GF-D8 (cell line): ENCODE results near the gene BAHD1.

Experiments
- DNase-seq: peaks from one replicate; lab custom pipeline; 2025; lab: John Stamatoyannopoulos, UW

The BAHD1 gene

DNA sequence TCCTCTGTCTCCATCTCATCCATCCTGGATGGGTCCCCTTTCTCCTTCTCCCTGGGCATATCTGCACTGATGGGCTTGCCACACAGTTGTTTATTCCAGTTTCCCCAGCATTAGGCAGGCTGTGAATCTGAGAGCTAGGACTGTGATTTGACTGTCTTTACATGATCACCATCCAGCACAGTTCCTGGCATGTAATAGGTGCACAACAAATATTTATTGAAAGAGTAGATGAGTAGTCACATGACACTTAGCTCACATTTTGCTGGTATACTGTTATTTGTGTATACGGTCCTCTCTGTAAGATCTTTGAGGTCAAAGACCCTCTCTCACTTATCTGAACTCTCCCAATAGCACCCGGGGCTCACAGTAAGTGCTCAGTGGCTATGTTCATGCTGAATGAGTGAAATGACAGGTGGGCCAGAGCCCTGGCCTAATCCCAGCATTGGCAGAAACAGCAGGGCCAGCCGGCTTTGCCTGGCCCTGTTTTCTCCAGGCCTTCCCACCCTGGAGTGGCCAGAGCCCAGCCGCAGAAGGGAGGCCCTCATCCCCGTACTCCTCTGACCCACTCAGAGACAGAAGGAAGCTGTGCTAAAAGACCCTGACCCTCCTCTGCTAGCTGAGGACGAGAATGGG lies 16.2 kb upstream of the BAHD1 start:
- no peak for DNase-seq

DNA sequence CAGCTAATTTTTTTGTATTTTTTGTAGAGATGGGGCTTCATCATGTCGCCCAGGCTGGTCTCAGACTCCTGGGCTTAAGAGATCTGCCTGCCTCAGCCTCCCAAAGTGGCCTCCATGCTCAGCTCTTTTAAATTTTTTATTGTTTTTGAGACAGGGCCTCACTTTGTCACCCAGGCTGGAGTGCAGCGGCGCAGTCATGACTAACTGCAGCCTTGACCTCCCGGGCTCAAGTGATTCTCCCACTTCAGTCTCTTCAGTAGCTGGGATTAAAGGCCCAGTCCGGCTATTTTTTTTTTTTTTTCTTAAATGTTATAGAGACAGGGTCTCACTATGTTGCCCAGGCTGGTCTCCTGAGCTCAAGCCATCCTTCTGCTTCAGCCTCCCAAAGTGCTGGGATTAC lies 15.1 kb upstream of the BAHD1 start:
- DNase-seq: no peak

DNA sequence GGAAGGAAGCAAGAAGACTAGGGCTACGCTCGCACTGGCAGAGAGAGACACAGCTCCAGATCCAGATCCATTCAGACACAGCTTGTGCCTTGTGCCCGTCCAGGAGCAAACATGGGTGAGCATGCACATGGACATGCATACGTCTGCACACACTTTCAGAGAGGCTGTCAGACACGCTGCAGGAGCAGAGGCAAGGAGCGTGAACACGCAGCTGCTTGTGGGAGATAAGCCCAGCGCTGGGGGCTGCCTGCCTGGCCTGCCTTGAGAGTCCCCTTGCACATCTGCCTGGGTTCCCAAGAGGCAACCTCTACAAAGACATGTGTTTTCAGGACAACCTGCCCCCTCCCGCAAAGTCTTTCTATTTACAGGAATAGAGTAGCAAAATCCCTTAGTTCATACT lies 13.6 kb upstream of the BAHD1 start:
- no peak for DNase-seq

DNA sequence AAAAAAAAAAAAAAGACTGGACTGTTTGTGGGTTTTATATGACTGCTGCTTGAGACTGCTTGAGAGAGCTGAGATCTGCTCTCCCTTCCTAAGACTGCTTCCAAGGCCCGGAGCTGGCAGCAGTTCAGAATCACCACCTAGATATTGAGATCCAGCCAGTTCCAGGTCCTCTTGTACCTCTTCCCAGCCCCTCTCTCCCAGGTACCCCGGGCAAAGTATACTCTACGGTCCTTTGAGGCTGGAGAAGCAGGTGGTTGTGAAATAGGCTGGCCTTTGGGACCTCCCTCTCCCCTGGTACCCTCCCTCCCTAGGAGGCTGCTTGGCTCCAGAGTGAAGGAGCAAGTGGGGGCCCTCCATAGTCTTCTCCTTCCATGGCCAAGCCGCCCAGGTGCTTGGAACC lies 12.6 kb upstream of the BAHD1 start:
- DNase-seq: no peak

DNA sequence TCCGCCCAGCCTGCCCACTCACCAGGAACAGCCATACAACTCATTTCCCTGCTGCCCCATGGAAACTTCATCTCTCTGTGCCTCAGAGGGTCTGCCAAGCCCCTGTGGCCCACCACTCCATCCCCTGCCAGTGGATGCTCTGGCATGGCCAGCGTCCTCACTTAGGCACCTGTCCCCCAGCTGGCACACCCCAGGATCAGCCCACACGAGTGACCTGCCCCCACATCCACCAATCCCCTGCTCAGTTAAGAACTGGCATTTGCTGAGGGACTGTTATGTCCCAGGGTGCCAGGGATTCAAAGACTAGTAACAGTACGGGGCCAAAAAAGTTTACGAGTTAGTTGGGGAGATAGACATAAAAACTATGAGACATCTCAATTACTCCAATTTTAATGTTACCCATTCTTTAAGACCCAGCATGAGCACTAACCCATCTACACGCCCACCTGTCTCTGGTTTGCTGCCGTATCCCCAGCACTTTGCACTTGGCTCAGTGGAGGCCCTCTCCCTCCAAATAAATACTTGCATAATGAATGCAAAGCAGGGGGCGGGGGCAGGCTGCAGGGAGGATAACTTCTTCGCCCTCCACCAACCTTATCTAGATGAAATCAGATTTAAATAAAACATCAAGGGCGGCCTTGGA lies 11.6 kb upstream of the BAHD1 start:
- DNase-seq: no peak

DNA sequence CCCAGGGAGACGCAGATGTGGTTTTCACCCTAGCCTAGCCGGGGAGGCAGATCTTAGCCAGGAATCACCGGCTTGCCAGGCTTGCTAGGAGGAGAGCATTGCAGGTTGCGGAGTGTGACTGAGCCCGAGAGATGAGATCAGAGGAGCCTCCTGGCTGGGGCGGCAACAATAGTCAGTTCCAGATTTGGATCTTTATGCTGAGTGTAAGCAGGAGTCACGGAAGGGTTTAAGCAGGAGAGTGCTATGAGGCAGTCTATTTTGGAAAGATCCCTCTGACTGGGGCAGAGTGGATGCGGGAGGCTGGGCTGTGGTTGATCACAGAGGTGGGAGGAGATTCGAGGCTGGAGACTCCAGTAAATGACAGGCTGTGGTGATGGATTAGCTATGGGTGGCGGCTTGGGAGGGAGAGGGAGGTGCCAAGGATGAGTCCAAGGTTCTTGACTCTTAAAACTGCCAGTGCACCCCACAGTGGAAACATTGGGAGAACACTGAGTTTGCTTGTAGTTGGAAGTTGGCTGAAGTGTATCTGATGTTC lies 10.4 kb upstream of the BAHD1 start:
- no peak for DNase-seq

DNA sequence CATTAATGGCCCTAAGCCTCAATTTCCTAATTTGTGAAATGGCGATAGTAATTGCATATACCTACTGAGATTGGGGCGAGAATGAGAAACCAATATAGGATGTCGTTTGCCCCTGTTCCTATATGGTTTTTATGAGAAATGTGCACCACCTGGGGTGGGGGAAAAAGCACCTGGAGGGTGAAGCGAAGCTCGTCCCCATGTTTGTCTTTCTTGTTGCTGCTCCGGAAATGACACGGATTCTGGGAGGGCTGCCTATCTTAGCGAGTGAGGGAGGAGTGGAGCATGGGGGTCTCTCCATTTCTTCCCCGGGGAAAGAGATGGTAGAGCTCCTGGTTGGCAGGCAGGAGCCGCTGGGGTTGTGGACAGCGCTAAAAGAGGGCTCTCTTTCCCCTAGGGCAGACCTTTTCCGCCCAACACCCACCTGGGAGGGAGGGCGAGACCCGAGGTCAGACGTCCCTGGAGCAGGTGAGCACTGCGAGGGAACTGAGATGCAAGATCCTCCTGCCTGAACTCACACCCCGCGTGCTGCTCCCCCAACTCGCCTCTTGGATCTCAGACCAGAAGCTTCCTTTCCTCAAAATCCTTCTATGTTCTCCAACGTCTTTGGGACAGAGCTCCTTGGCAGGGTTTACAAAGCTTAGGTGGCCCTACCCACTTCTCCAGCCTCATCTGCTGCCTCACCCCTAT lies 5.6 kb upstream of the BAHD1 start:
- no peak for DNase-seq

DNA sequence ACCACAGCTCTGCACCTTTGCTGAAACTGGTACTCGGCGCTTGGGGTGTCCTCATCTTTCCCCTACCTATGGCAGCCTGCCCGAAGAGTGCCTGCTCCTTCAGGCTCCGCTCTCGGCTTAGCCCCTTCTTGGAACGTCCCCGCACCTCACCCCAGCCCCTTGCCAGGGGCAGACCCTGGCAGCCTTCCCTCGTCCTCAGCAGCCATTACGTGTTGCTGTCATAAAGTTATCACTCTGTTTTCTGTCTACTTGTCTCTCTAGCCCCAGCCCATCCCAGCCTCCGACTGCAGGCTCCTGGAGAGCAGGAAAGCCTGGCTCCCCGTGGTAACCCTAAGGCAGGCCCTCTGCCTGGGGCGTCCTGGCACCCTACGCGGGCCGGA lies 5.1 kb upstream of the BAHD1 start:
- DNase-seq: no peak

DNA sequence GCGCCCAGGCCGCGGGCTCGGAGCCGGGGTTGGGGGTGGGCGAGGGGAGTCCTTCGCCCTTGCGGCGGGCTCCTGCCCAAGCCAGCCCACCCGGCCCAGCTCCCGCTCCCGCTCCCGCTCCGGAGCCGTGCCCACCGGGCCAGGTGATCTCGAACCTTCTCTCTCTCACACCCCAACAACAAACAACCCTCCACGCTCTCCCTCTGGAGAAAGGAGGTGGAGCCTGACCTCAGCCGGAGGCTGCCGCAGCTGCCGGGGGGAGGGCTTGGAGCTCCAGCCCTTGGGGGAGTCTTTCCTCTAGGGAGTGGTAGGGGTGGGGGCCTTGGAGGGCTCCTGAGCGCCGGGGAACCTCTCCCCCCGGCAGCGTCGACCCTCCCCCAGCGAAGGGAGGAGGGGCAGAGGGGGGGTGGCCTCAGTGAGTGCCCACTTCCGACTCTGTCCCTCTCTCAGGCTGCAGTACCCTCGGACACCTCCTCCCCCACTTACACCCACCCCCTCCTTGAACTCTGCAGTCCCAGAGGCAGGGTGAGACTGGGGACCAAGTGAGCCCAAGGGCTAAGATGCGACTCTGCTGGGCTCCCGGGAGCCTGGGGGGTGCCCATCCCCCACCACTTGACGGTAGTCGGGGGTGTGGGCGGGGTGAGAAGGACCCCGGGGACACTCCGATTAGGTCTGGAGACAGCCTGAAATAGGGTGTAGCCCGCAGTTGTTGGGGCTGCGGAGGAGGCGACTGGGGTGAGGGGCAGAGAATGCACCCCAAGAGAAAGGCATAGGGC lies 4.4 kb upstream of the BAHD1 start:
- DNase-seq: no peak

DNA sequence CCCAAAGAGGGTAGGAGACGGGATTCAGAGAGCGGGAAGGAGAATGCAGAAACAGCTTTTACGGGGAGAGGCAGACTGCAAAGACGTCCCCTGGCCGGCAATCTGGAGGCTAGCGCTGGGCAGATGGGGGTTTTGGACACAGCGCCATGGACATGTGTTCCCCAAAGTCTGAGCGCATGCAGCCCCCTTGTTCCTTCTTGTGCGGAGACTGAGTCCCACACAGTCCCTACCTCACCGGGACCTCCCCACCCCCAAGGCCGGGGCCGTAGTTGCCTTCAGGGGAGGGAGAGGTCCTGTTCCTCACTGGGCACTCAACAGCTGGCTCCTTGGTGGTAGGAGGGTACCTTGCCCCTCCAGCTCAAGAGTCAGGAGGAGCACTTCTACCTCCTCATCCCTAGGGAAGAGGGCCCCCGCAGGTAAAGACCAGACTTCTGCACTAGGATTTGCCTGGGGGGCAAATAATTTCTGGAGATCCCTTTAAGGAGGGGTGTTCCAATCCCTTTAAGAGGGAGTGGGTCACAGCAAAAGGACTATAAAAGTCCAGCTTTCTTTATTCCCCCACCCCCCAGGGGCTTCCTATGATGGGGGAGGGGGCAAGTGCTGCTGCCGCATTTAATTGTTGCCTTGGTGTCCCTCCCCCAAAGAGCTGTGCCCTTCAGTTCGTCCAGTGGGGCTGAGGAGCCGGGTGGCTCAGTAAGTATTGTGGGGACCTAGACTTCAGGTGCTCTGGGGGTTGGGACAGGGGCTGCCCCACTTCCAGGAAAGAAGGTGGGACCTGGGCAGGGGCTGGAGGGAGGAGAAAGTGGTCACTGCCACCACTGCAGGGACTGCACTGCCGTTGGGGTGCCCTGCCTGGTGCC lies 3.6 kb upstream of the BAHD1 start:
- no peak for DNase-seq

DNA sequence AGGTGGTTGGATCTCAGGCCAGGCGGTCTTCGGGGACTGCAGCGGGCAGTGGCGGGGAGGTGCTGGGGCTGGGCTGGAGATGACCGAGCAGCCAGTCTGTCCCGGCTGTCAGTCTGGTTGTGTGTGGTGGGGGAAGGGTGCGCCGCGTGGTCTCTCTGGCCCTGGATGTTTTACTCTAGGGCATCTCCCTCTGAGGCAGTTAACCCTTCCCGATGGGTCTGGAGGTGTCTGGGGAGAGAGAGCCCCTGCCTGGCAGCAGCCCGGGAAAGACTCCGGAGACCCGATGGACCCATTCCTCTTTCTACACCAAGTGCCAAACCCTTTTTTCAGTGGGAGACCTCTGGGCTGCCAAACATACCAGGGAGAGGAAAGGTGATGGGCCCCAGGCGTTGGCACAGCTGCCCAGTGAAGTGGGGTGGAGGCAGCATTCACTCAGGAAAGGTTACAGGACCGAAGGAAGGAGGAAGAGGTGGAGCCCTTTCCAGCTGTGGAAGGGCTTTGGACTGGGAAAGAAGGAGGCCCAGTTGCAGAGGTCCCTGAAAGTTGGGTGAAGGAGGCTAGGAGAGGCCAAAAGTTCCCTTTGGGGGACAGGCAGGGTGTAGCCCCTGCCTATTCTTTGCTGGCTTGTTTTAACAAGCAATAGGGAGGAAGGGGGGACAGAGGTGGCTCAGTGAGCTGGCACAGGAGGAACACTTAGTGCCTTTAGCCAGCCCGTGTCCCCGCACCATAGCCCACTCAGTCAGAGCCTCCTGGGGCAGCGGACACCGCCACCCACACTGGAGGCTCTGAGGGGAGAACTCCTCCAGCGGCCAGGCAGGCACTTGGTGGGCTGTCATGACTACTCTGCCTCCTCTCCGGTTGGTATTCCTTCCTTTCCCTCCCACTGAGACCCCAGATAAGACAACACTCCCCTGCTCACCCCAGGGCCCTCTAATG lies 2.7 kb upstream of the BAHD1 start:
- DNase-seq: no peak

DNA sequence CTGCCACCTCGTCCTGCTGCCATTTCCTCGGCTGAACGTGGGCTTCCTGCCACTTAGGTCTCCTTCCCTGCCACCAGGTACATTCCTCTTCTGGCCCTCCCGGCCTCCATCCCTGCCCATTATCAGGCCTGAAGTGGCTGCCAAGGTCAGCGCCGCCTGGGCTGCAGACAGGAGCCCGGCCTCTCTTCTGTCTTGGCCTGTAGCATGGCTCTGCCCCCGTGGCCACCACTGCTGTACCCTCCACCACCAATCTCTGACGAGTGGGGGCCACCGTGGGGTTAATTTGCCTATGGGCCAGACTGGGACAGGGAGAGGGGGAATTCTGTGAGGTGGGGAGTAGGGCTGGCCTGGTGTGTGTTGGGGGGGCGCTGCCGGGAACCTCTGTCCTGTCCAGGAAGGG lies 2.0 kb upstream of the BAHD1 start:
- no peak for DNase-seq

DNA sequence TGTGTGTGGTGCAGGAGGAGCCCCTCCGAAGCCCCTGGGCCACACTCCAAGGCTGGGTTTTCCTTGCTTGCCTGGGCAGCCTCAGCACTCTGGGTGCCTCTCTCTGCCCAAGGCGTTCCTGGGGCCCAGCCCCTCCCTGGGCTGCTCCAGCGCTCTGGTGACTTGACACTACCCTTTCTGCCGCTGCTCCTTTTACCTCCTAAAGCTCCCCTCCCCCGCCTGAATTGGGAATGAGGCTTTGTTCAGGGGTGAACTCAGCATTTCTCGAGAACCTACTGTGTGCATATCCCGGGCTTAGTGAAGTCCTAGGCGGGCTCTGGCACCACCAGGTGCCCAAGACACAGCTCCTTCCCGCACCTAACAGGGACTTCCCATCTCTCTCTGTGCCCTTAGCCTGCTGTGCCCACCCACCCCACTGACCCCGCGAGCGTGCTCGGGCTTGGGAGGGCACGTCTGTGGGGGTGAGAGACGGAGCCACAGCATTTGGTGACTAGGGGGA lies 1.2 kb upstream of the BAHD1 start:
- no peak for DNase-seq

DNA sequence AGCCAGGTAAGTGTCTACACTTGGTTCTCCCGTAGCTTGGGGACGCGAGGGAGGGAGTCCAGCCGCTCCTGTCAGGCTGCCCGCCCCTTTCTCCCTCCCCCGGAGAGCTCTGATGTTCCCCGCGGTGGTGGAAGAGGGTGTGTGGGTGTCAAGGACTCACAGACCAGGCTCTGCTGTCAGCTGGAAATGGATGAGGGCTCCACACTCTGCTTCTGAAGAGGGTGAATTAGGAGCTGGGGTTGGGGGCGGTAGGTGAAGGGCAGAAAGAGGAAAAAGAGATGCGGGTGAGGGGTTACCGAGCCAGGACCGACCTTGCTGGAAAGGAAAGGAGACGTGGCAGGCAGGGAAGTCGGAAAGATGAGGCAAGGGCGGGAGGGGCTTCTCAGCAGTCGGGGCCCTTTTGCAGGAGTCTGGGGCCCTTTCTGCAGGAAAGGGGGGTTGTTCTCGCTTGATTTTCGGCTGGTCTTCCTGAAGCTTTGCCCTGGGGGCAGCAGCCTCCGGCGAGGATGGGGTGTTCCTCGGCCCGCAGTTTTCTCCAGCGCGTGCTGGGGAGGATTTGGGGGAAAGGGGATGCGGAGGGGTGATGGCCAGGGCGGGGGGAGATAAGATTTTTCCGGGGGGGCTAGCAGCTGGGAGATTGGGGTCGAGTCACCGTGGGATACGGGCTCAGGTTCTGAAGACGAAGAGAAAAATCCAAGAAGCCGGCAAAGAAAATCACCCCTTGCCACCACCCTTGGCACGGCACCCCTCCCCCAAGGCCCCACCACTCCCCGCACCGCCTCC lies 602 bp upstream of the BAHD1 start:
- no peak for DNase-seq

DNA sequence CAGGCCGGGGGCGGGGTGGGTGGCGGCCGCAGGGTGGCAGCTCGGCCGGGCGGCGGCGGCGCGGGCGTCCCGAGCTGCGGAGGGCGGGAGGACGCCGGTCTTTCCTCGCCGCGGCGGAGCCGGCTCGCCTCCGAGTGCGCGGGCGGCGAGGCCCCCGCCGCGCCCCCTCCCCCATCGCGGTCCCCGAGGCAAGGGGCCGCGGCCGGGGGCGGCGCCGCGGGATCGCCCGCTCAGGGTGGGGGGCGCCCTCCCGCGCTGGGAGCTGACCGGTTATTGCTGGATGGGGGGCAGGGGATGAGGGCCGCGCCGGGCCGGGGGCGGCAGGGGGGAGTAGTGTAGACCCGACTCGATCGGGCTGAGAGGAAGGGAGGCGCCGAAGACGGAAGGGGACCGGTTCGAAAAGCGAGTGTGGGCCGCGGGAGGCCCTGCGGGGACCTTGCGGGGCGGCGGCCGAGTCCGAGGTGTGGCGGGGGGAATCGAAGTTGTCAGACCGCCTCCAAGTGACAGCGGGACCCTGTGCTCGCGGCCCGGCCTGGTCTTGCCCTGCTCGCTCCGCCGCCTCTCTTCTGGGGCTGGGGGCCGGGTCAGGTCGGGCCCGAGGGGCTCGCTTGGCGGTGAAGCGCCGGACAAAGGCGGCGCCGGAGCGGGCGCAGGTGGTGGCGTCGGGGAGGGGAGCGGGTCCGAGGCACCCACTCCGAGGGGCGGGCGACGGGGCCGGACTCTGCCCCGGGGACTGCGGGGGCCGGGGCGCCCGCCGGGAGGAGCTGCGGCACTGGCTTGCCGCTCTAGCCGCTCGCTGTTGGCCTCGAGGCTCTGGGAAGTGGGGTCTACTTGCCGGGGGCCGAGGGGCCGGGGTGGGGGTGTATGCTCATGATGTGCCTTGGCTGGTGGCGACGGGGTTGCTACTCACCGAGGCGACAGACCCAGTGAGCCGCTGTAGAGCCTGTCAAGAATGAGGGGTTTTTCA lies 1.1 kb downstream of the BAHD1 start:
- DNase-seq: no peak

DNA sequence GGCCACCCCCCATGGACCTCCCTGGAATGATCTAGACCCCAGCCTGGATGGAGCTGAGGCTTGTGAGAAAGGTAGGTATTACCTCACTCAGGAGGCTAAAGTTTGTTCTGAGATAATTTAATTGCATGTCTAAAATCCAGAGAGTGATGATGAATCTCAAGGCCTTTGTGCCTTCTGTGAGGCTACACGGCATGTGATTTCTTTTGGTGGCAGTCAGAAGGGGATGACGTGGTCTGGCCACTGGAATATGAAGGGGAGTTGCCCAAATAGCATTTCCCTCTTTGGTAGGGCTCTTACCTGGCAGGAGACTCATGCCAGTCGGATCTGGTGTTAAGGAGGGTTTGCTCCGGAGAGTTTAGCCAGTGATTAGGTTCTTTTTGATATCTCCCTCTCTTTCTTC lies 2.5 kb downstream of the BAHD1 start:
- no peak for DNase-seq

DNA sequence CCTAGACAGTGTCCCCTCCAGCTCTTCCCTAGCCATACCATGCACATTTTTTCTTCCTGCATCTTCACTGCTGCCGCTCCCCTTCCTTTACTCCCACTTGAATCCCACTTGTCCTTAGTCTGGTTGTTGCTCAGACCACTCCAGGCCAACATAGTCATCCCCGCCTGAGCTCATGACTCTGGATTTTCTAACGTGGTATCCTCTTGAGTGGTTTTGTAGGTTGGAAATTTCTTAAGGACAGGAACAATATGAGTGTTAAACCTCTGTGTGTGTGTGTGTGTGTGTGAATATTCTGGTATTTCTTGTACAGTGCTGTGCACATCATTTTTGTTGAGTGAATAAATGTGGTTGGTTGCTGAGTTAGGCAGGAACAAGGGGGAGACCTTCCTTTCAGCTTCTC lies 3.1 kb downstream of the BAHD1 start:
- no peak for DNase-seq

DNA sequence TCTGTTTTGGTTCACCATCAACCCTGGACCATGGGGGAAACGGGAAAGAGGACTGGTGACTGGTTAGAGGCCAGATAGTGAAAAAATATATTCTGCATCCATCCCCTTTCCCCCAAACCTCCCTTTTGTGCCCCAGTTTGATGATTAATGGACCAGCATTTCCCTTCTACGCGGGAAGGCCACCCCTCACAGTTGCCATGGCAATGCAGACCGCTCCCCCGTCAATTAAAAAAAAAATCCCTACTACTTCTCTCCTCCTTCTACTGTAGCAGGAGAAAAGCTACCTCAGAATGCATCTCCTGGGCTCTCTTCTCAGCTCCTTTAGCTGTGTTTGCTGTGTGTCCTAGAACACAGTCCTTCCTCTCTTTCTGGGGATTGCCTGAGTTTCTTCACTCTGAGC lies 4.0 kb downstream of the BAHD1 start:
- DNase-seq: no peak
